ENCODE data around the gene KCNMA1. TPM values are rescaled to one million over a fixed set of nuclear protein-coding genes. Genes with fewer than 3 reads are reported as not detected.

KCNMA1 gene
- total RNA-seq, 1 donor, result 106 TPM

DNA sequence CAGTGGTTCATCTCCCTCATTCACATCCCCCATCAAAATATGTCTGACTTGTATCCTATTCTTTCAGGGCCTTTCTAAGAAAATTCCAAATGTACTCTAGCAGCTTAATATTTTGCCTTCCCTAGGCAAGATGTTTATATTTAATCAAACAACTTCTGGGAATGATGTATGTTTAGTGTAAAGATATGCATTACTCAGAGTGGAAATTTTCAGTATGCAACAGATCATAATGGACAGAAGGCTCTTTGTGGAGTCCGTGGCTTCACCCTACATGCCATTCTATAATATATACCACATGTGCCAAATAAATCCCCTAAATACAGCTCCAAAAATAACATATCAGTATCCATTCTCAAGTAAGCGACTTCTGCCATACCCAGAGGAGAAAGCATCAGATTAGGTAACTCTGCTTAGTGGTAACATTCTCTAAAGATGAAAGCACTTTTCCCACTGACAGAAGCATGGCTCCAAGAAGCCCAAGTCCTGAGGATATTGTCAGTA lies 316.6 kb downstream of the KCNMA1 start:
- H3K4me3 ChIP-seq (ENCODE audit: low read depth, low read length), result no peak overlapping the region
- DNase-seq (ENCODE audit: low read depth), result peak; percentile 78
- no peak for TF ChIP-seq CTCF (IDR thresholded peaks at IDR 0.05; ENCODE audit: insufficient read depth, low read length)

GRCh38 chr10:77319557-77319956 lies 318.1 kb downstream of the KCNMA1 start:
- no peak for TF ChIP-seq CTCF (IDR thresholded peaks at IDR 0.05; ENCODE audit: insufficient read depth, low read length)
- peak; percentile 68 for DNase-seq (ENCODE audit: low read depth)
- no peak overlapping the region for H3K4me3 ChIP-seq (ENCODE audit: low read depth, low read length)

- no peak overlapping the region for H3K4me3 ChIP-seq (ENCODE audit: low read depth, low read length)
Measured at GRCh38 chr10:77318739-77319138, 318.9 kb downstream of the KCNMA1 start.

GRCh38 chr10:77317221-77317620 lies 320.4 kb downstream of the KCNMA1 start:
- DNase-seq (ENCODE audit: low read depth), result no peak
- no peak for TF ChIP-seq CTCF (IDR thresholded peaks at IDR 0.05; ENCODE audit: insufficient read depth, low read length)

More at GRCh38 chr10:77318739-77319138, 318.9 kb downstream of the KCNMA1 start:
- no peak for TF ChIP-seq CTCF (IDR thresholded peaks at IDR 0.05; ENCODE audit: insufficient read depth, low read length)
- DNase-seq (ENCODE audit: low read depth), result no peak

DNA sequence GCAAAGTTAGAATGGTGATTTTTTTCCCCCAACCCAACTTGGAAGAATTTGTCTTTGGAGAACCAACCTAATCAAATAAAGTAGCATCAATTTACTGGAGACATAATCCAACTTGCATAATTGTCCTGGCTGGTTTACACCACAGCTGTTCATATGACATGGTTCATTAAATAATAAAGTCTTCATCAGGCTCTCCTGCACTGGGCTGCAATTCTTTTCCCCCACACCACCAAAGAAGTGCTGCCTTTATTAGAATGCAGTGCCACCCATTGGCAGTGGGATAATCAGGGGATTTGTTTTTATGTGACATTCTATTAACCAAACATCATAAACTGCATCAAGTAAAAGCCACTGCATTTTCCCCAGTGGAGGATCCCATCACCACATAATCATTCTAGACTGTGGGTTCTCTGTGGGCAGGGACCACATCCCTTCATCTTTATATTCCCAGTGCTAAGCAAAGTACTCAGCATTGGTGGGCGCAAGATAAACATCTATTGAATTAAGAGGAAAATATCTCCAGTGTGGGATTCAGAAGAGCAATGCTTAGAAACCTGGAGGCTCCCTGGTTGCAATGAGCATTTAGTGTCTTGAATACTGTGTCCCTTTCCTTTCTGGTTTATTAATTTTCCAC lies 322.0 kb downstream of the KCNMA1 start:
- no peak for TF ChIP-seq CTCF (IDR thresholded peaks at IDR 0.05; ENCODE audit: insufficient read depth, low read length)
- H3K4me3 ChIP-seq (ENCODE audit: low read depth, low read length), result no peak overlapping the region
- DNase-seq (ENCODE audit: low read depth), result no peak

More at GRCh38 chr10:77317221-77317620, 320.4 kb downstream of the KCNMA1 start:
- H3K4me3 ChIP-seq (ENCODE audit: low read depth, low read length), result no peak overlapping the region

DNA sequence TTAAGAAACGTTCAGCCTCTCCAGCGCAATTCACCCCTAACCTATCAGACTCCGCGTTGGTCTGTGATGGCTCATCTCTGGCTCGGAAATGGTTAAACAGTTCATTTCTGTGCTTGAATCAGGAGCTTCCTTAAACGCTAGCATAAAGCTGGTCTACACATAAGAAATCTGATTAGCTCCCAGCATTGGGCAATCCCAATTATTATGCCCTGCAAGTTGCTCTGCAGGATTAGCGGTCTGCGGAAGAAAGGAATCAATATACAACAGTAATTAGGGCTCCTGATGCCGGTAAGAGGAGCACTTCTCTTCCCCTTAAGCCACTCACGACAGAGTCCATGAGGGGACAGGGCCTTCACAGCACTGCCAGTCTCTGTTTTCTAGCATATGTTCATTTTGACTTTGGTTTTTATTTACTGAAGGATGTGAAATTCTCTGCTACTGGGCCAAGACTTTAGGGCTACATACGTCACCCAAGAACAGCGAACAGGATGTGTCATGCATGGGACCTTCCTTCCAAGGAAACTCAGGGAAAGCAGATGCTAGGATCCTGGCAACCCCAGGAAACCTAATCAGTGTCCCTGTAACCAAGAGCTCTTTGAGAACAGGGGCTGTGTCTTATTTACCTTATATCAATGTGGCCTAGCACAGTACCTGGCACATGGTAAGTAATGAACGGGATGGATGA lies 324.4 kb downstream of the KCNMA1 start:
- no peak for TF ChIP-seq CTCF (IDR thresholded peaks at IDR 0.05; ENCODE audit: insufficient read depth, low read length)
- no peak for DNase-seq (ENCODE audit: low read depth)
- H3K4me3 ChIP-seq (ENCODE audit: low read depth, low read length), result no peak overlapping the region
